HG03571 (cell line): Measurements from ENCODE around the gene TRPM5.

Source experiments
- ATAC-seq: cut with Tn5 transposase; IDR thresholded peaks from one replicate; pipeline ENCODE4 v1.9.1; 2021; ENCODE audit not compliant: unreplicated experiment

TRPM5 gene

DNA sequence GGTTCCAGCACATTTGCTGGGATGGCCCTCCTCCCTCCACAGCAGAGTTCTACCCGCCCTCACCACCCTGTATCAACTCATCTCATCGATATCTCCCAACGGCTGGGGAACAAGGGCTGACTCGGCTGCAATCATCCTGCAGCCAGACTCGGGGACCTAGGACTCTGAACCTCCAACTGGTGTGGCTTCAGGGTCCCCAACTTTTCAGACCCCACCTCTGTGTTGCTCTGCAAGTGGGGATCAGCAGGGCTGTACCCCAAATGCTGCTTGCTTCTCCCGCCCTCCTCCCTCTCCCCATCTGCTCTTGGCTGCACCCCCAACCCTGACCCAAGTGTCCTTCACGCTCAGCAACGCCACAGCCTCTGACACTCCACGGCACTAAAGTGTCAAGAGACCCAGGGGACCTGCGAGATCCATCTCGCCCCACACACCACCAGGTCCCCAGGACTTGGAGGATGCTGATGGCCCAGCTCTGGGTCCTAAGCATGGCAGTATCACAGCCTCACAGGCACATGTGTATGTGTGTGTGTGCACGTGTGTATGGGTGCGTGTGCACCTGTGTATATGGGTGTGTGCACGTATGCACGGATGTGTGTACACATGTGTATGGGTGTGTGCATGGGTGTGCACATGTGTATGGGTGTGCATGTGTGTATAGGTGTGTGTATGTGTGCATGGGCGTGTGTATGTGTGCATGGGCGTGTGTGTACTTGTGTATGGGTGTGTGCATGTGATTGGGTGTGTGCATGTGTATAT is 26.9 kb upstream of the TRPM5 start:
- ATAC-seq, result no peak

DNA sequence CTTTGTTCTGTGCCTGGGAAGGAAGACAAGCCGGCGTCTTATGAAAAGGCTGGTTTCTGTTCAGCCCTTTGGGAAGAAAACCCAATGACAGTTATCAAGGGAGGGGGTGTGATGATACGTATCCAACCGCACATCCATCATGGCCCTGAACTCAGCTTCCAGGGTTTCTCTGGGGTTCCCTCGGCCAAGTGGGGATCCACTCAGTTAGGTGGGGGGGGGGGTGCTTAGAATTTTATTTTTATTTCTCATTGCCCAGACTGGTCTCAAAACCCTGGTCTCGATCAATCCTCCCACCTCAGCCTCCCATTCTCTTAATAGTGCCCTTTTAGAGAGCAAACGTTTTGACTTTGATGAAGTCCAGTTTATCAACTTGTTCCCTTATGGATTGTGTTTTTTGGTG is 26.2 kb upstream of the TRPM5 start:
- no peak for ATAC-seq

DNA sequence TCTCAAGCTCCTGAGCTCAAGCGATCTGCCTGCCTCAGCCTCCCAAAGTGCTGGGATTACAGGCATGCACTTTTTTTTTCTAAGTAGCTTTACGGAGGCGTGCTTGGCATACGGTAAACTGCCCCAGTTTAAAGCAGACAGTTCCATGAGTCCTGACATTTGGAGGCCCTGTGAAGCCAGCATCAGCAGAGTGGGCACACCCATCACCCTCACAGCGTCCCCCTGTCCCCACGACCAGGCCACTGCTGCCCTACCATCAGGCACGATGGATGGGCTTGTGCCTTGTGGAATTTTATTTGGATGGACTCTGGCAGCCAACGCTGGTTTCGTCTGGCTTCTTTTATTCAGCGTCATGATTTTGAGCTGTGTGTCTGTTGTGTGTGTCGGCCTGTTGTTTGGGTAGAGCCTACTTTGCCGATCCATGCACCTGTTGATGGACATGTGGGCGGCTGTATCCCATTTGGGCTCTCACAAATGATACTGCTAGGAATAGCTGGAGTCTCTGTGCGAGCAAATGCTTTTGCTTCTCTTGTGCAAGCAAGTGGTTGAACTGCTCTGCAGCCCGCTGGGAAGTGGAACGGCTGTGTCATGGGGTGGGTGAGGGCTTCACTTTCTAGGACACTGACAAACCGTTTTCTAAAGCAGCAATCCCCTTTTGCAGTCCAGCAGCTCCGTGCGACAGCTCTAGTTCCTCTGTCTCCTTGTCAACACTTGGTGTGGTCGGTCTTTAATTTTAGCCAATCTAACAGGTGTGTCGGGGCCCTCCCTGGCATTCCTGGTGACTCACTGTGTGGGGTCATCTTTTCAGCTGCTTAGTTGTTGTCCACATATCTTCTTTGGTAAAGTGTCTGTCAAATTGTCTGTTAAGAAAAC is 24.3 kb upstream of the TRPM5 start:
- no peak for ATAC-seq

DNA sequence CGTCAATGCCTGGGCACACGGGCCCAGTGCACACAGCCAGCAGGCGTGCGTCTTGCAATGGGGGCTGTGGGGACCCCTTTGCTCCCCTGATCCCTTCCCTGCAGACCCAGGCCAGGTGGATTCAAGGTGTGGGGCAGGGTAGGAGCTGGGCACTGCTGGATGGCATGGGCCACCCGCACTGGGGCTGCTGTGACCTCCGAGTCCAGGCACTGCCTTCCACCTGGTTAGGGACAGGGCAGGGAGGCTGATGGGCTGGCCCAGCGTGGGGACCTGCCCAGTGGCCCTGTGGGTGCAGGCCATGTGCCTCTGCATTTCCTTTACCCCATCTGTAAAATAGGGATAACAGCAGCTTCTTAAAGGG is 23.4 kb upstream of the TRPM5 start:
- no peak for ATAC-seq

DNA sequence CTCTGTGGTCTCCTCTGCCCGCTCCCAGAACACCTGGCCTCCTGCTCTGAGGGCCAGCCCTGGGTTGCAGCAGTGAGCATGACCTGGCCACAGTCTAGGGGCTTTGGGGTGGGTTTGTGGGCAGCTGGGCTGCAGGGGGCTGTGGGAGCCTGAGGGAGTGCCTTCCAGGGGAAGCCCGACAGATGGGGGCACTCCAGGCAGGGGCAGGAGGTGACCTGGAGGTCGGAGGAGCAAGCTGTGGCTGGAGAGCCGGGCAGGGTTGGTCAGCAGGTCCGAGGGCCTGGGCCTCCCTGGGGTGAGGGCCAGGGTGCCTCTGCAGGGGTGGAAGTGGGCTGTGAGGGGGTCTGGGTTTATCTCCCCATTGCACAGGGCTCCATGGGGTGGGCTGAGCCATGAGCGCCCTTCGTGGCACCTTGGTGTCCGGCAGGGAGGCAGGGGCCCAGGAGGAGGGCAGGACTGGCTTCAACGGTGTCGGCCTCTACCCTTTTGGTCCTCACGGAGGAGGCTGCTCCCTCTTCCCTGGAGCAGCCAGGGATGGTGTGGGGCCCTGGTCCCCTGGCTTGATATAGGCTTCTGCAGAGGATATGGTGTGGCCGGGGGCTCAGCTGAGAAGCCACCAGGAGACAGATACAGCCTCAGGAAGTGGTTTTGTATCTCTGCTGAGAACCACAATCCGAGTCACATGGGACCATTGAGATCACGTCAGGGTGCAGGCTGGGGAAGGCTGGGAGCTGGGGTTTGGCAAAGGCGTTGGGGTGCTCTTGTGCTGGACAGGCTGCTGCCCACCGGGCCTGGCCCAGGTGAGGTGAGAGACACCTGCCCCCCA is 22.8 kb upstream of the TRPM5 start:
- ATAC-seq, result peak; percentile 68

DNA sequence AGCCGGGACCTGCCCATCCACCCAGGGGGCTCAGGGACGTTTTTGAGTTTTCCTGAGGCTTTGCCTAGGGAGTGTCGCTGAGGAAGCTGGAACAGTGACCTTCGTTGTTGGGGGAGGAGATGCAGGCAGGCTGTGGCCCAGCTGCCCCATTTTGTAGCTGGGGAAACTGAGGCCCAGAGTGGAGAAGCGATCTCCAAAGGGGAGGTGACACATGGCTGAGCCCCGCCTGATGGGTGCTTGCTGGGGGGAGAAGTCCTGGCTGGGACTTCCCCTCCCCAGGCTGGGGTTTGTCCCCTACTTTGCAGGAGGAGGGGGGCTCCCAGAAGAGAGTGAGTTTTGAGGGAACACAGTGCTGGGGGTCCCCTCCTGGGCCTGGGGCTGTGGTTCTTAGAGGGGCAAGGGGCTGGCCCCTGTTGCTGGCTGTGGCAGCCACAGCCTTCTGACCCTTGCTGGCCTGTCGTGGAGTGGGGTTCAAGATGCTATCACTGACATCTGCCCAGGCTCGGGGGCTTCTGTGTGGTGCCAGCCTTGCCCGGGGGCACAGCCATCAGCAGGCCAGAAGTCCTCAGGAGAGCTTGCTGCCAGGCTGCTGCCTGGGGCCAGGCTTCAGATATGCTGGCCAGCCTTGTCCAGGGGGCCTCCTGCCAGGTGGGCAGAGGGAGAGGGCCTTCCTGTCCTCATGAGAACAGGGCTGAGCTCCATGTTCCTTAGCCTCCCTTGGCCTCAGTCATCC is 21.9 kb upstream of the TRPM5 start:
- no peak for ATAC-seq

DNA sequence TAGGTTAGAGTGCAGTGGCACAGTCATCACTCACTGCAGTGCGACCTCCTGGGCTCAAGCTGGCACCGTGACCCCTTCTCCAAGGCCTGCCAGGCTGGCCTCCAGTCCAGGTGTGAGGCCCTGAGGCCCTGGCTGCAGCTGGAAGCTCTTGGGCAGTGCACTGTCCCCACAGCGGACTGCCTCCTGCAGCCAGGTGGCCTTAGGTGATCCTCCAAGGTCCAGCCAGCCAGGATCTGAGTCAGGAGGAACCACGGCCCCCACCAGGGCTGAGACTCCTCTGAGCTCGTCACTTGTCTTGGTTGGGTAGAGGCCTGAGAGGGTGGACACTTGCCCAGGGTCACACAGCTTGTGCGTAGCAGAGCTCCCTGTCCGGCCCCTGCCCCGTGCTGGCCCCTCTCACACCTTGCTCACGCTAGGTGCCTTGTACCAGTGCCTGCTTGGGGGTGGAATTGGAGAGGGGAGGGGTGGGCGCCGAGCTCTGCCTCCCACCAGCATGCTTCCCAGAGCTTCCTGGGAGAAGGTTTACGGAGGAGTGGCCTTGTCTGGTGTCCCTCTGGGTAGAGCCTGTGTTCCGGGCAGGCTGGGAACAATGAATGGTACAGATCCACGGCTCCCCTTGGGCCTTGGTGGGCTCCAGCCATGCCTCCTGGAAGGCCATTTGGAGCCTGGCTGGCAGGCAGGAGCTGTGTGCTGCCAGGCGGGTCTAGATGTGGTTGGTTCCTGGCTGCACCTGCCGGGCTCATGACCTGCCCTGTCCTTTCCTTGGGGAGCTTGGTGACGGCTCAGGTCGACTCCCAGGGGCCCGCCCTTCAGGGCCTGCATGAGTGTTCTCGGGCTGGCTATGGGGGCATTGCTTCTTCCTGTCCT is 21.1 kb upstream of the TRPM5 start:
- ATAC-seq, result no peak

DNA sequence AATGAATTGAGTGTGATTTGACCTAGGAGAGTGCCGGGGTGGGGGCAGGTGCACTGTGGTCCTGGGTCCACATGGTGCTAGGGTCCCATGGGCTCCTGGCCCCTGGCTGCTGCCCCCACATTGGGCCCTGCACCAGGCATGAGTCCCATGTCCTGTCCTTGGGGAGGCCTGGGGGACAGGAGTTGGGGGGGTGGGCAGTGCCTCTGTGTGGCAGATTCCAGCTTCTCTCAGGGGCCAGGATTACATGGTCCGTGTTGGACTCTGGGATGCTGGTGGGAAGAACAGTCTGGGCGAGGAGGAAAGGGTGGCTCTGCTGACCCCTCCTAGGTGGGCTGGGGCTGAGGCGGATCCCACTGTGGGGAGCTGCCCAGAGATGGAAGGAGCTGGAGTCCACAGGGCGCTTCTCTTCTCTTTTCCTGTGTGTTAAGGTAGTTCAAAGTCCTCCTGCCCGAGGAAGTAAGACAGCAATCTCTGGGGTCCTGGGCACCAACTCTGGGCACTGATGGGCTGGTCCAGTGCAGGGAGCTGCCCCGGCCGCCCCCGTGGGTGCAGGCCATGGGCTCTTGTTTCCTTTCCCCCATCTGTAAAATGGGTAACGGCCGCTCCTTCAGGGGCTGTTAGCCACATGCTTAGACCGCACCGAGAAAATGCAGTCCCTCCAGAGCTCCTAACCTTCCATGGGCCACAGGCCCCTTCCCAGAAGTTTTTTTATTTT is 20.3 kb upstream of the TRPM5 start:
- no peak for ATAC-seq

DNA sequence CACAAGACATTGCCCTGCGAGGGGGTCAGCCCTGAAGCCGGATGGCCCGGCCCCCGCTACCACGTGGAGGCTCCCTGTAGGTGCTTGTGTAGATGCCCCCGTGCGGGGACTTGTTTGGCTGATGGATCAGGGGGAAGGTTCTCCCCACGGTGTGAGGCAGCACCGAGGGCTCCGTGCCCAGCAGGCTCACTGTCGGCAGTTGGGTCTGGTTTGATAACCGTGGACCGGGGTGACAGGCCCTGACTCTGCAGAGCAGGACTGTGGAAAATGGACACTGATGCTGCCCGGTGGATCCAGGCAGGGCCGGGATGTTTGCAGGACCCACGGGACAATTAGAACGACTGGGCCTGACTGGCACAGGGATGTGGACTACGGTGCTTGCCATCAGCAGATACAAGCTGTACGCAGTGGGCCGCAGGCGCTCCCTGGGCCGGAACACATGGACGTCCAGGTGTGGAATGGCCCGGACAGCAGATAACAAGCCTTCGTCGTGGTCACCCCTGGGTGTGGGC is 19.5 kb upstream of the TRPM5 start:
- no peak for ATAC-seq

DNA sequence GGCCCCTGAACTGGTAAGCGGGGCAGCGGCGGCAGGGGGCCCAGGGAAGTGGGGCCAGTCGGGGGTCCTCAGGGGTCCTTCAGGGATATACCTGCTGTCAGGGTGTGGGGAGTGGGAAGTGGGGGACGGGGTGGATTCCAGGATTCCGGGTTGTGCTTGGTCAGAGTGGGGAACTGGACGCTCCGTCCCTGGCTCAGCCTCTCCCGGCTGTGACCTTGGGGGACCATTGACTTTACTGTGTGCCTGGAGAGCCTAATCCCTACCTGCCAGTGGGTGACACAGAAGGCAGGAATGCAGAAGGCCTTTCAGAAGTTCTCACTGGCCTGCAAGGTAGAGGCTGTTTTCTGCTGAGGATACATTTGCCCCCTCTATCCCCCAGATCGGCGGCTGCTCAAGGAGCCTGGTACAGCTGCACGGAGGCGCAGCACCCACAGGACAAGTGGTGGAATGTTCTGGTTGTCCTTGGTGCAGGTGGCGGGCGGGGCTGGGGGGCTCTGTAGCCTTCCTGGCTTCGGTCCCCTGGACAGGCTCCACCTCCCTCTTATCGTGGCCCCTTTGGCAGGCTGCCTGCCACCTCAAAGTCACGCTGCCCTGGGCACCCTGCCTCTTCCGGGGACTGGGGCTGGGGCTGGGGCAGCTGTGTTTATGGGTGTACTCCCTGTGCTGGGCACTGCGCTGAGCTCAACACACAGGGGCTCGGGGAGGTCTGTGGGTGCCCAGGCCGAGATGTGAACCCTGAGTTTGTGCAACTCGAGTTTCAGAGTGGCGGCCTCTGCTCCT is 18.9 kb upstream of the TRPM5 start:
- no peak for ATAC-seq

DNA sequence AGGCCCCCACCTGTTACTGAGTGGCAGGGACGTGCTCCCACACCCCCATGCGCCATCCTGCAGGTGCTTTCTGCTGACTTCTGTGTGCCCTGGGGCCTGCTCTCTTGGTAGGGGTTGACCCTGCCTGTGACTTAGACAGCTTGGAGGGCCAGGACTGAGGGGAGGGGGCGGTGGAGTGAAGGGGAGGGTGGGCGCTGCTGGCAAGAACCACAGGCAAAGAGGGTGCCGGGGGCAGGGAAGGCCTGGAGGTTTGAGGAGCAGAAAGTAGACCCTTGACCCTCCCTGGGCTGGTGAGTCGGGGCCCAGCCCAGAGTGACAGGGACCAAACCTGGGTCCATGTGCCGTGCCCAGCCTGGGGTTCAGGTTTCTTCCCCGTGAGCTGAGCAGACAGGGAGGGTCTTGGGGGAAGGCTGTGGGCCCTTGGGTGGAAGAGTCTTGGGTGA is 18.2 kb upstream of the TRPM5 start:
- no peak for ATAC-seq

DNA sequence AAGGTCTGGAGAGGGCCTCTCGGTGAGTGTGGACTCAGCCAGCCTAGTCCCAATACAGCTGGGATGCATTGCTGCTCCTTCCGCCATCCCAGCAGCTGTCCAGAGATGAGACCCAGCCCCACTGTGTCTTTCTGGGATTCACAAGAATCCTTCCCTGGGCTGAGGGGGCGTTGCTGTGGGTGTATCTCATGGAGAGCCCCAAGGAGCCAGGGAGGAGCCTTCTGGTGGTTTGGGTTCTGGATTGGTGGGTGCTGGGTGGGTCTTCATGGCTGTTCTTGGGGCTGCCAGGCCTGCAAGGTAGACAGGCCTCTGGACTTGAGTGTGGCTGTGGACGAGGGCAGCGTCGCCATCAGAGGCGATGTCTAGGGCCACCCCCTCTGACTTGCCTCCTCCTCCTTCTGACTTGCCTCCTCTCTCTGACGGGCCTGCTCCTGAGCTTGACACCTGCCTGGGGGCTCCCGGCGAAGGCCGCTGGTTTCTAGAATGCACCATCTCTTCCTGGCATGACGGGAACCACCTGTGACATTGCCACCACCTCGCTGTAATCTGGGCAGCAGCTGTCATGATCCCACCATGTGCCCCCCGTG is 17.7 kb upstream of the TRPM5 start:
- no peak for ATAC-seq

DNA sequence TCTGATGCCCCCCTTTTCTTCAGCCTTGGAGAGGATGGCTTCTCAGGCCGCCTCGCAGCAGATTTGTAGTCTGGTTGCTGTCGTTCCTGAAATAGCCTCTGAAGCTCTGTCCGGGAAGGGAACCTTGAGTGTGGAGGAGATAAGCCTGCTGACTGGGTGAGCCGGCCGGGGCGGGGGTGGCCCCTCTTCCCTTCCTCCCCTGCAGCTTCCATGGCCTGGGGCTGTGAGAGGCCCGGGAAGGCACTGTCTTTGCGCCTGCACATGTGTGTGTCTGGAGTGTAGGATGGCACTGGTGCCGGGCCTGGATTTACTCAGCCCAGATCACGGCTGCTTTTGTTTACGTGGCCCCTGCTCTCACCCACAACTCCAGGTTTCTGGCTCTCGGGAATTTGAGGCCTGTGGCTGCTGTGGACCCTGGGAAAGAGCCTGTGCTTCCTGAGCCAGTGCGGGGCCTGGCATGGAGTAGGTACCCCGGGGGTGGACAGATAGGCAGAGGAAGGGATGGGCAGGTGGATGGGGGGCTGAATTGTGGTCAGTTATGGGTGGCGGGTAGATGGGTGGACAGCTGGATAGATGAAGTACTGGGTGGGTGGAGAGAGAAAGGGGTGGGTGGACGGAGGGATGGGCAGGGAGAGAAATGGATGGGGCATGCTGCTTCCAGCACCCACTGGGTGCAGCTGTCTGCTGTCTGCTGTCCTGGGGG is 17.1 kb upstream of the TRPM5 start:
- no peak for ATAC-seq

DNA sequence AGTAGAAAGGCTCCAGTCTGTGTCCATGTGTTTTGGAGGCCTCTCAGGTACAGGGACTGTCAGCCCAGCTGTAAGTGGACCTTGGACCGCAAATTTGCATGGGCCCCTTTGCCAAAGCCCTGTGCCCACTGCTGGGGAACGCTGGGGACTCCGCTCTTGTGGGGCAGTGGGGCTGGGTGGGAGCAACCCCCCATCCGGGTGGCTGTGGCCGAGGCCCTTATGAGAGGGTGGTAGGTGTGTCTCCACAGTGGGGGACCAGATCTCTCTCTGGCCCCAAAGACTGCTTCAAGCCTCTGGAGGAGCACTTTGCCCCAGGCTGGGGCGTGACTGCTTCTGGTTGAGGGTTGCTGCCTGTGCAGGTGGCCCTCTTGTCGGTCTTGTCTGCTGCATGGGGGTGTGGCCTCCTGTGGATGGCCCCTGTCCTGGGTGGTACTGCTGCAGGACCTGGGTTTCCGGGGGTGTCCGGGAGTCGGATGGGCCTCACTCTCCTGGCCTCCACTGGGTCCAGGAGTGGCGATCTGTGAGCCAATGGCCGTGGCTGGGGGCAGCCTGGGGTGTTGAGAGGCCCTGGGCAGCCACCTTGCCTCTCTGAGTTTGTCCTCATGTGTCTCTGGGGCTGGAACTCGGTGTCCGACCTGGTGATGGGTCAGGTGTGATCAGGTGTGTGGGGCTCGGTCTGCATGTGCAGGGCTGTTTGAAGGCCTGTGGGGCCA is 16.4 kb upstream of the TRPM5 start:
- no peak for ATAC-seq

DNA sequence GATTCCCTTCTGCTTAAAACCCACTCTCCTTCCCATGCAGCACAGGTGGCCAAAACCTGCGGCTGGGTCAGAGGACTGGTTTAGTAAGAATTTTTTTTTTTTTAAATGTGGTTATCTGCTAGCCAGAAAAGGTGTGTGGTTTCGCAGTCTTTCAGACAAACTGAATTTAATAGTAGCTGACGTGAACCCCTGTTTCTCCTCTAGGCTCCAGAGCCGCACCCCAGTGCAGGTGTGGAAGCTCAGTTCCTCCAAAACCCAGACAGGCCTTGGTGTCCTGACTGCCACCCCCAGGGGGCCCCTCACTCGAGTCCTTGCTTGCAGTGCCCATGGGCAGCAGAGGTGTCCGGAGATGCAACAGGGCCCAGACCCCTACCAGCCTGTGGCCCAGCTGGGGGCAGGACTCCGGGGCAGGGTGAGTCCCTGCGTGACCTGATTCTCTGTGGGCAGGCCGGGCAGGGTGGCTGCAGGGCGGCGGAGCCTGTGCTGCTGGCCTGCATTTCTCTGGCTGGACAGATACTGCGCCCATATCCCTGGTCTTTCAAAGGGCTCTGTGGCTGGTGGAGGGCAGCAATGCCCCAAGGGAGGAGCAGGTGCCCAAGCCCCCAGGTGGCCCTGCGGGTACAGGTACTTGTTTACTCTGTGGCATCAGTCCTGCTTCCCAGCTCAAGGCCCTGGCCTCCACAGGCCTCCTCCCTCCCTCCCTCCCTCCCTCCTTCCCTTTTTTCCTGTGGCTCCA is 15.7 kb upstream of the TRPM5 start:
- no peak for ATAC-seq
